GM18526 (cell line): ENCODE measurements around the gene ZNF709.

Source experiments
- POLR2A ChIP-seq: IDR thresholded peaks from 3 replicates; pipeline ENCODE4 v1.6.1; 2011; ENCODE audit not compliant: insufficient read length; ENCODE audit errors: extremely low read depth

The ZNF709 gene

GRCh38 chr19:12464769-12465168 lies 19.8 kb downstream of the ZNF709 start:
- TF ChIP-seq POLR2A: no peak

- no peak for TF ChIP-seq POLR2A
Measured at GRCh38 chr19:12453495-12453894, 31.1 kb downstream of the ZNF709 start.

- TF ChIP-seq POLR2A: no peak
Measured at GRCh38 chr19:12450844-12451243, 33.8 kb downstream of the ZNF709 start.

- TF ChIP-seq POLR2A: no peak
Measured at GRCh38 chr19:12448808-12449207, 35.8 kb downstream of the ZNF709 start.

- TF ChIP-seq POLR2A: peak; percentile 64
Measured at GRCh38 chr19:12440541-12441316, 43.9 kb downstream of the ZNF709 start, which contains the start of gene ZNF443. Gene ZNF443, minus strand, starts transcription at chr19:12441021. Its CDS starts 107 bp downstream, at chr19:12440914.

GRCh38 chr19:12425888-12426274 lies 58.7 kb downstream of the ZNF709 start:
- TF ChIP-seq POLR2A: no peak

- no peak for TF ChIP-seq POLR2A
Measured at GRCh38 chr19:12425236-12425887, 59.3 kb downstream of the ZNF709 start.

GRCh38 chr19:12411893-12412292 lies 72.7 kb downstream of the ZNF709 start:
- no peak for TF ChIP-seq POLR2A
